HepG2 (cell line): ENCODE measurements around the gene HAX1. TPM values are rescaled to one million over a fixed set of nuclear protein-coding genes. Genes with fewer than 3 reads are reported as not detected.

Experiments used
- CEBPG ChIP-seq: IDR thresholded peaks from 2 replicates; pipeline ENCODE4 v1.6.1; 2016
- GATAD1 ChIP-seq: IDR thresholded peaks from 2 replicates; pipeline ENCODE4 v1.6.1; 2016; ENCODE audit warnings: missing genetic modification reagents, missing compliant biosample characterization
- HDAC1 ChIP-seq: sonication (generic); formaldehyde crosslinking; IDR thresholded peaks from 2 replicates; pipeline ENCODE4 v1.5.1; 2020; ENCODE audit warnings: mild to moderate bottlenecking, missing genetic modification reagents
- HHEX ChIP-seq: IDR thresholded peaks from 2 replicates; pipeline ENCODE4 v1.6.1; 2016; ENCODE audit warnings: control low read depth
- HOXA3 ChIP-seq: sonication (generic); formaldehyde crosslinking; IDR thresholded peaks from 2 replicates; pipeline ENCODE4 v1.5.0; 2020; ENCODE audit warnings: missing genetic modification reagents
- ISL2 ChIP-seq: sonication (generic); formaldehyde crosslinking; IDR thresholded peaks from 2 replicates; pipeline ENCODE4 v1.5.0; 2020; ENCODE audit warnings: missing genetic modification reagents
- MBD4 ChIP-seq: IDR thresholded peaks from 2 replicates; pipeline ENCODE4 v1.6.1; 2012; ENCODE audit warnings: low read length, inconsistent platforms, borderline replicate concordance
- MED13 ChIP-seq: sonication (generic); formaldehyde crosslinking; IDR thresholded peaks from 2 replicates; pipeline ENCODE4 v1.5.0; 2020; ENCODE audit warnings: missing genetic modification reagents
- MIER3 ChIP-seq: IDR thresholded peaks from 2 replicates; pipeline ENCODE4 v1.6.1; 2016; ENCODE audit warnings: missing compliant biosample characterization, borderline replicate concordance
- NCOR1 ChIP-seq: fragments of 200-600 bp; sonication (generic); IDR thresholded peaks from 2 replicates; pipeline ENCODE4 v1.7.0; 2017; ENCODE audit warnings: antibody characterized with exemption, low read length, borderline replicate concordance
- NR2C2 ChIP-seq: sonication (generic); formaldehyde crosslinking; IDR thresholded peaks from 2 replicates; pipeline ENCODE4 v1.4.0; 2020; ENCODE audit warnings: missing genetic modification reagents, mild to moderate bottlenecking, moderate library complexity, borderline replicate concordance
- TCF7 ChIP-seq: sonication (generic); IDR thresholded peaks from 2 replicates; pipeline ENCODE4 v1.6.1; 2016; ENCODE audit warnings: antibody characterized with exemption, low read depth
- TCF7L2 ChIP-seq: IDR thresholded peaks from 2 replicates; pipeline ENCODE4 v1.6.1; 2011; ENCODE audit warnings: mild to moderate bottlenecking, low read depth, low read length, moderate library complexity
- ZBTB20 ChIP-seq: sonication (generic); formaldehyde crosslinking; IDR thresholded peaks from 2 replicates; pipeline ENCODE4 v1.8.1; 2023; ENCODE audit warnings: missing genetic modification reagents, low read depth, mild to moderate bottlenecking, borderline replicate concordance
- ZNF503 ChIP-seq: sonication (generic); formaldehyde crosslinking; IDR thresholded peaks from 2 replicates; pipeline ENCODE4 v1.4.0; 2020; ENCODE audit warnings: missing genetic modification reagents
- ZNF678 ChIP-seq: sonication (generic); formaldehyde crosslinking; IDR thresholded peaks from 2 replicates; pipeline ENCODE4 v1.4.0; 2020; ENCODE audit warnings: mild to moderate bottlenecking, missing genetic modification reagents
- ZNF710 ChIP-seq: sonication (generic); formaldehyde crosslinking; IDR thresholded peaks from 2 replicates; pipeline ENCODE4 v1.5.0; 2020; ENCODE audit warnings: mild to moderate bottlenecking, missing genetic modification reagents, borderline replicate concordance
- polyA plus RNA-seq, 8 experiments: library from polyadenylated mRNA; depleted of rRNA in 3 of 8; stranded (reverse) in 7 of 8; unstranded in 1 of 8; fragments of >200 nt; fragmentation: Illumina TruSeq in 4 of 8; extraction: Trizol in 4 of 8; gene quantifications; 2 replicates each; pipeline versions ENCODE4 v1.2.1 to v1.2.3, GENCODE V29; 2011 to 2016; ENCODE audit warnings: low read depth in 4 of 8, missing spikeins in 1 of 8, mixed read lengths in 1 of 8; ENCODE audit not compliant: insufficient read depth in 1 of 8
- total RNA-seq, 5 experiments: library from RNA; depleted of rRNA; stranded (reverse); fragments of >200 nt; fragmentation: Illumina TruSeq; extraction: Trizol; gene quantifications; 2 replicates each; pipeline ENCODE4 v1.2.3, GENCODE V29; 2016; ENCODE audit warnings: low read depth in 1 of 5
- TF ChIP-seq, protein P1 (sequence below): IDR thresholded peaks from 2 replicates; pipeline ENCODE4 v1.6.1; 2016; ENCODE audit warnings: low read depth, missing genetic modification reagents, missing compliant biosample characterization
- TF ChIP-seq, protein P2 (sequence below): sonication (generic); formaldehyde crosslinking; IDR thresholded peaks from 2 replicates; pipeline ENCODE4 v1.4.0; 2020; ENCODE audit warnings: missing genetic modification reagents

Gene HAX1
- total and polyA plus RNA-seq, 2 of the 13 experiments (the other 11 are each of a cell fraction or from before 2014, with no cell fraction given) = 89.2 to 128 TPM

GRCh38 chr1:154237435-154237834 is 35.0 kb upstream of the HAX1 start (continued):
- TF ChIP-seq NCOR1 (peak; percentile 89), ZNF678 (CRISPR knock-in tag) (no peak), ISL2 (CRISPR knock-in tag) (peak; percentile 95), NR2C2 (peak; percentile 88), MBD4 (peak; percentile 59; the same call in 1 of the 2 replicates), HOXA3 (CRISPR knock-in tag) (0 out of 2 replicates have a peak, but pooled peaks have one; percentile 23), HHEX (peak; percentile 61), ZBTB20 (CRISPR knock-in tag) (0 out of 2 replicates have a peak, but pooled peaks have one; percentile 66), GATAD1 (CRISPR knock-in tag) (no peak; the same call in 1 of the 2 replicates), HDAC1 (CRISPR knock-in tag) (peak; percentile 79), TCF7 (peak; percentile 81), MIER3 (CRISPR knock-in tag) (peak; percentile 65; the same call in 1 of the 2 replicates), MED13 (0 out of 2 replicates have a peak, but pooled peaks have one; percentile 40), ZNF503 (CRISPR knock-in tag) (peak; percentile 80), CEBPG (CRISPR knock-in tag) (peak; percentile 81), TCF7L2 (peak; percentile 43; the same call in 1 of the 2 replicates), ZNF710 (CRISPR knock-in tag) (peak; percentile 93)
- TF ChIP-seq, protein P1, sequence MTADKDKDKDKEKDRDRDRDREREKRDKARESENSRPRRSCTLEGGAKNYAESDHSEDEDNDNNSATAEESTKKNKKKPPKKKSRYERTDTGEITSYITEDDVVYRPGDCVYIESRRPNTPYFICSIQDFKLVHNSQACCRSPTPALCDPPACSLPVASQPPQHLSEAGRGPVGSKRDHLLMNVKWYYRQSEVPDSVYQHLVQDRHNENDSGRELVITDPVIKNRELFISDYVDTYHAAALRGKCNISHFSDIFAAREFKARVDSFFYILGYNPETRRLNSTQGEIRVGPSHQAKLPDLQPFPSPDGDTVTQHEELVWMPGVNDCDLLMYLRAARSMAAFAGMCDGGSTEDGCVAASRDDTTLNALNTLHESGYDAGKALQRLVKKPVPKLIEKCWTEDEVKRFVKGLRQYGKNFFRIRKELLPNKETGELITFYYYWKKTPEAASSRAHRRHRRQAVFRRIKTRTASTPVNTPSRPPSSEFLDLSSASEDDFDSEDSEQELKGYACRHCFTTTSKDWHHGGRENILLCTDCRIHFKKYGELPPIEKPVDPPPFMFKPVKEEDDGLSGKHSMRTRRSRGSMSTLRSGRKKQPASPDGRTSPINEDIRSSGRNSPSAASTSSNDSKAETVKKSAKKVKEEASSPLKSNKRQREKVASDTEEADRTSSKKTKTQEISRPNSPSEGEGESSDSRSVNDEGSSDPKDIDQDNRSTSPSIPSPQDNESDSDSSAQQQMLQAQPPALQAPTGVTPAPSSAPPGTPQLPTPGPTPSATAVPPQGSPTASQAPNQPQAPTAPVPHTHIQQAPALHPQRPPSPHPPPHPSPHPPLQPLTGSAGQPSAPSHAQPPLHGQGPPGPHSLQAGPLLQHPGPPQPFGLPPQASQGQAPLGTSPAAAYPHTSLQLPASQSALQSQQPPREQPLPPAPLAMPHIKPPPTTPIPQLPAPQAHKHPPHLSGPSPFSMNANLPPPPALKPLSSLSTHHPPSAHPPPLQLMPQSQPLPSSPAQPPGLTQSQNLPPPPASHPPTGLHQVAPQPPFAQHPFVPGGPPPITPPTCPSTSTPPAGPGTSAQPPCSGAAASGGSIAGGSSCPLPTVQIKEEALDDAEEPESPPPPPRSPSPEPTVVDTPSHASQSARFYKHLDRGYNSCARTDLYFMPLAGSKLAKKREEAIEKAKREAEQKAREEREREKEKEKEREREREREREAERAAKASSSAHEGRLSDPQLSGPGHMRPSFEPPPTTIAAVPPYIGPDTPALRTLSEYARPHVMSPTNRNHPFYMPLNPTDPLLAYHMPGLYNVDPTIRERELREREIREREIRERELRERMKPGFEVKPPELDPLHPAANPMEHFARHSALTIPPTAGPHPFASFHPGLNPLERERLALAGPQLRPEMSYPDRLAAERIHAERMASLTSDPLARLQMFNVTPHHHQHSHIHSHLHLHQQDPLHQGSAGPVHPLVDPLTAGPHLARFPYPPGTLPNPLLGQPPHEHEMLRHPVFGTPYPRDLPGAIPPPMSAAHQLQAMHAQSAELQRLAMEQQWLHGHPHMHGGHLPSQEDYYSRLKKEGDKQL = peak; percentile 76; the same call in 1 of the 2 replicates
- TF ChIP-seq, protein P2, sequence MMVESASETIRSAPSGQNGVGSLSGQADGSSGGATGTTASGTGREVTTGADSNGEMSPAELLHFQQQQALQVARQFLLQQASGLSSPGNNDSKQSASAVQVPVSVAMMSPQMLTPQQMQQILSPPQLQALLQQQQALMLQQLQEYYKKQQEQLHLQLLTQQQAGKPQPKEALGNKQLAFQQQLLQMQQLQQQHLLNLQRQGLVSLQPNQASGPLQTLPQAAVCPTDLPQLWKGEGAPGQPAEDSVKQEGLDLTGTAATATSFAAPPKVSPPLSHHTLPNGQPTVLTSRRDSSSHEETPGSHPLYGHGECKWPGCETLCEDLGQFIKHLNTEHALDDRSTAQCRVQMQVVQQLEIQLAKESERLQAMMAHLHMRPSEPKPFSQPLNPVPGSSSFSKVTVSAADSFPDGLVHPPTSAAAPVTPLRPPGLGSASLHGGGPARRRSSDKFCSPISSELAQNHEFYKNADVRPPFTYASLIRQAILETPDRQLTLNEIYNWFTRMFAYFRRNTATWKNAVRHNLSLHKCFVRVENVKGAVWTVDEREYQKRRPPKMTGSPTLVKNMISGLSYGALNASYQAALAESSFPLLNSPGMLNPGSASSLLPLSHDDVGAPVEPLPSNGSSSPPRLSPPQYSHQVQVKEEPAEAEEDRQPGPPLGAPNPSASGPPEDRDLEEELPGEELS = peak; percentile 83
